CD4-positive, alpha-beta T cell (primary cell): Measurements from ENCODE around the gene SCGB3A2. TPM values are rescaled to one million over a fixed set of nuclear protein-coding genes. Genes with fewer than 3 reads are reported as not detected.

ENCODE experiments used
- ATAC-seq: fragments of 200-7000 bp; cut with Tn5 transposase; one replicate; pipeline ENCODE4 v1.10.0; 2022; ENCODE audit warnings: mild to moderate bottlenecking; ENCODE audit not compliant: poor library complexity
- CTCF ChIA-PET: fragments of 350-600 bp; sonication (Branson Sonifier 250); formaldehyde crosslinking; loops from one replicate; lab custom pipeline; 2021; ENCODE audit warnings: antibody characterized with exemption, inconsistent platforms; lab: Charles Lee
- POLR2A ChIA-PET: fragments of 350-600 bp; sonication (Branson Sonifier 250); formaldehyde crosslinking; loops from one replicate; lab custom pipeline; 2021; ENCODE audit warnings: antibody characterized with exemption, inconsistent platforms; lab: Charles Lee
- DNase-seq, 14 experiments: peaks; one replicate each; pipeline ENCODE4 v3.0.0-alpha.2; 2013 to 2020; ENCODE audit warnings: mixed read lengths in 2 of 14
- H3K27ac ChIP-seq, 2 donors: one replicate each; pipeline versions ENCODE4 v1.5.1 to v1.7.0; 2013; ENCODE audit warnings: low read length in 2 of 2, low read depth in 1 of 2, mild to moderate bottlenecking in 1 of 2
- H3K27me3 ChIP-seq, 2 experiments: 1 replicate in 1 of 2; 2 replicates in 1 of 2; pipeline versions ENCODE4 v1.6.1 to v1.7.0; 2013; ENCODE audit warnings: low read length in 2 of 2, control low read depth in 1 of 2, mild to moderate bottlenecking in 1 of 2, moderate library complexity in 1 of 2; ENCODE audit not compliant: insufficient read depth in 2 of 2, control insufficient read depth in 1 of 2
- H3K36me3 ChIP-seq: one replicate; pipeline ENCODE4 v1.6.1; 2013; ENCODE audit warnings: low read length, control low read depth; ENCODE audit not compliant: insufficient read depth
- H3K4me1 ChIP-seq: one replicate; pipeline ENCODE4 v1.6.1; 2013; ENCODE audit warnings: low read length, control low read depth; ENCODE audit not compliant: insufficient read depth
- H3K4me3 ChIP-seq: one replicate; pipeline ENCODE4 v1.5.1; 2013; ENCODE audit warnings: mild to moderate bottlenecking, low read length, moderate library complexity
- H3K9me3 ChIP-seq, 2 experiments: 1 replicate in 1 of 2; 2 replicates in 1 of 2; pipeline versions ENCODE4 v1.6.1 to v1.7.0; 2013; ENCODE audit warnings: low read length in 2 of 2, mild to moderate bottlenecking in 2 of 2, control low read depth in 1 of 2, moderate library complexity in 1 of 2; ENCODE audit not compliant: control insufficient read depth in 1 of 2, insufficient read depth in 1 of 2
- H3K27ac Mint-ChIP-seq: one replicate; pipeline ENCODE4 v1.8.0; 2020; ENCODE audit warnings: mixed read lengths
- H3K27me3 Mint-ChIP-seq: one replicate; pipeline ENCODE4 v1.8.0; 2021; ENCODE audit warnings: mixed read lengths
- H3K36me3 Mint-ChIP-seq: one replicate; pipeline ENCODE4 v1.8.0; 2021; ENCODE audit warnings: low read depth, mixed read lengths
- H3K4me1 Mint-ChIP-seq: one replicate; pipeline ENCODE4 v1.8.0; 2021; ENCODE audit warnings: low read depth, mixed read lengths
- H3K4me3 Mint-ChIP-seq: one replicate; pipeline ENCODE4 v1.8.0; 2020; ENCODE audit warnings: mild to moderate bottlenecking, mixed read lengths
- H3K9me3 Mint-ChIP-seq: one replicate; pipeline ENCODE4 v1.8.0; 2020; ENCODE audit warnings: mixed read lengths
- CTCF ChIP-seq: fragments of 200-600 bp; IDR thresholded peaks from one replicate; pipeline ENCODE4 v1.8.0; 2022; ENCODE audit warnings: antibody characterized with exemption, mild to moderate bottlenecking
- intact Hi-C, 2 experiments: fragments of 100-400 bp; cut with DNase I in 1 of 2; cut with micrococcal nuclease in 1 of 2; formaldehyde crosslinking; loops; one replicate each; pipeline versions ENCODE4 v1.15.1 to v1.9.0; 2023 to 2025; cut with DNase I, micrococcal nuclease
- total RNA-seq, 174 experiments: library from RNA in 2 of 174; stranded (reverse) in 2 of 174; gene quantifications; one replicate each; pipeline ENCODE4 v1.2.3 and lab custom pipeline; 2021 to 2026

SCGB3A2 gene
- total RNA-seq, 2 experiments from 2014 or later: not detected

- Mint-ChIP-seq H3K36me3 (no peaks in the 10 kb centered on the region), H3K9me3 (no peaks in the 10 kb centered on the region), H3K27ac (no peak overlapping the region), H3K4me1 (no peaks in the 10 kb centered on the region), H3K4me3 (no peak overlapping the region), H3K27me3 (peaks cover 6% of the 10 kb centered on the region)
- no peak for TF ChIP-seq CTCF
- ATAC-seq (no peak), DNase-seq (no peak)
- CTCF ChIA-PET: no interaction called here
- Histone ChIP-seq H3K9me3 (no peaks in the 10 kb centered on the region), H3K27me3 (no peaks in the 10 kb centered on the region), H3K4me1 (no peaks in the 10 kb centered on the region), H3K27ac (no peak overlapping the region), H3K36me3 (no peaks in the 10 kb centered on the region), H3K4me3 (no peak overlapping the region)
- POLR2A ChIA-PET: no interaction called here
- intact Hi-C loops: no loop called here
Observed at GRCh38 chr5:147901599-147902039, 23.1 kb downstream of the SCGB3A2 start.

DNA sequence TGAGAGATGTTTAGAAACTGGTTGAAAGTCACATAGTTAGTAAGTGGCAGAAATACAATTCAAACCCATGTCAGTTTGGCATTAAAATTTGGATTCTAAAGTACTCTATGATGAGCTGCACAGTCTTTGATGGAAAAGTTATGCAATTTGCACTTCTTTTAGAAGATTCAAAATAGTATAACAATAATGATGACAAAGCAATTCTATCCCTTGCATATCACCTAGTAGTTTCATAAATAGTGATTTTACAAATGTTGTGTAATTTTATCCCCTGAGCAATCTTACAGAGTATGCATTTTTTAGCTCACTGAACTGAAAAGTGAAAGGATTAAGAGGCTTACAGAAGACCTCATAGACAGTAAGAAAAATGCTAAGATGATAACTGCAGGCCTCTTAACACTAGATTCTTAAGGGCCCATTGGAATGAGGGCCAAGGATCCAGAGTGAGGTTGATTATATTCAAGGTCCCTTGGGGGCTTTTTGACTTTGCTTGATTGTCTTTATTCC, 24.2 kb downstream of the SCGB3A2 start:
- H3K36me3 Mint-ChIP-seq: no peaks in the 10 kb centered on the region

DNA sequence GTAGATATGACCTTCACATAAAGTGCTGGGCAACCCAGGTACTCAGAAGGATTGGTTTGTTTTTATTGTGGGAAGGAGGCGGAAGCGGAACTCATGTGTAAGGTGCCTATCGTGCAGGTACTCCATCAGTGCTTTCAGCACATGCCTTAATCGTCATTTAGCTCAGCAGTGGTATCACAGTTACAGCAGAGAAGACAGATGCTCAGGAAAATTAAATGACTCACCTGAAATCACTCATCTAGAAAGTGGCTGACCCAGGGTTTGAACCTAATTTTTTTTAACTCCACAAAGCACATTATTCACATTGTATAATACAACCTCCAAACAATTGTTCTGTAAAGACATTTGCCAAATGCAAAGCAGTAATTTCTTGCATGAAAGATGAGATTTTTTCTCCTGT, 25.6 kb downstream of the SCGB3A2 start:
- Mint-ChIP-seq H3K27me3 (no peaks in the 10 kb centered on the region), H3K4me1 (no peaks in the 10 kb centered on the region), H3K4me3 (no peak overlapping the region), H3K36me3 (no peaks in the 10 kb centered on the region), H3K9me3 (no peaks in the 10 kb centered on the region), H3K27ac (no peak overlapping the region)
- ChIA-PET POLR2A (no interaction called here), CTCF (no interaction called here)
- intact Hi-C loops: no loop called here
- Histone ChIP-seq H3K36me3 (no peaks in the 10 kb centered on the region), H3K27me3 (no peaks in the 10 kb centered on the region), H3K4me3 (no peak overlapping the region), H3K4me1 (no peaks in the 10 kb centered on the region), H3K9me3 (no peaks in the 10 kb centered on the region), H3K27ac (no peak overlapping the region)
- no peak for DNase-seq
- no peak for ATAC-seq
- TF ChIP-seq CTCF: no peak

More for the DNA sequence above, 24.2 kb downstream of the SCGB3A2 start:
- no peak overlapping the region for H3K27ac ChIP-seq
- CTCF ChIA-PET: no interaction called here
- H3K27me3 ChIP-seq: no peaks in the 10 kb centered on the region
- no peak for TF ChIP-seq CTCF
- POLR2A ChIA-PET: no interaction called here
- Mint-ChIP-seq H3K9me3 (no peaks in the 10 kb centered on the region), H3K4me3 (no peak overlapping the region), H3K4me1 (no peaks in the 10 kb centered on the region), H3K27ac (no peak overlapping the region), H3K27me3 (peaks cover 2% of the 10 kb centered on the region)
- DNase-seq (no peak), ATAC-seq (no peak)
- intact Hi-C loops: no loop called here
- no peaks in the 10 kb centered on the region for H3K9me3 ChIP-seq
- no peaks in the 10 kb centered on the region for H3K4me1 ChIP-seq
- no peaks in the 10 kb centered on the region for H3K36me3 ChIP-seq
- no peak overlapping the region for H3K4me3 ChIP-seq
